ENCODE results near the gene C11orf52.

C11orf52 gene

DNA sequence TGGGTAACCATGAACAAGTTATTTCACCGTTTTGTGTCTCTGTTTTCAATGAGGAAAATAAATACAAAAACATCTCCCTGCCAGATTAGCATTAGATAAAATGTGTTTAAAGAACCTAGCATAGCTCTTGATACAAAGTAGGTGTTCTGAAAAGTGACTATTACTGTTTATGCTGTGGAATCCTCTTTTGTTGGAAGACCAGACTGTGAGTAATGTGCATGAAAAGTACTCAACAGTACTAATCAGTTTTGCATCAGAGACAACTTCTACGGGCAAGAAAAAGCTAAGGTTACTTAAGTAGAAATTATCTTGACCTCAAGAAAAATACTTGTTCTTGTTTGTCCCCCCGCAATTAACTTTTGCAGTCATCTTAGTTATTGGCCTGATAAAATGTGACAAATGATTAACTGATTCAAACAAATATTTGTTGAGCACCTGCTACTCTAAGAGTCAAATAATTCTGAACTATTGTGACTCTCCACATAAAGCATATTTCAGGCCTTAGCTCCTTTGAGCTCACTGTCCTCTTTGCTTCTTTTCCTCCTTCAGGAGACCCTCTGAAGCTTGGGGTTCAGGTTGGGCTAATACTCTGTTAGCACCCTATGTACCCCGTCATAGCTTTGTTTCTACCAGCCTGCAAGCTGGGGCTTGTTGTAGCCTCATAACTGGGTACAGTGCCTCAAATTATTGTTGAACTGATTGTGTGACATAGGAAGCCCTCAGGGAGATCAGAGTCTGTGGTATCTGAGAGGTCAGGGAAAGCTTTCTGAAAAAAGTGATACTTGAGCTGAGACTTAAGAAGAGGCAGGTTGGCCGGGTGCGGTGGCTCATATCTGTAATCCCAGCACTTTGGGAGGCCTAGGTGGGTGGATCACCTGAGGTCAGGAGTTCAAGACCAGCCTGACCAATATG lies 42.9 kb downstream of the C11orf52 start:
- no peaks in the 10 kb centered on the region for H3K27me3 ChIP-seq (ENCODE audit: low read depth, low read length)
- no peak overlapping the region for H3K27ac ChIP-seq (ENCODE audit: low read length)
- no peaks in the 10 kb centered on the region for H4K20me1 ChIP-seq (ENCODE audit: insufficient read depth, low read length)
- no peak overlapping the region for H2AFZ ChIP-seq (ENCODE audit: low read depth, low read length)
- TF ChIP-seq EZH2phosphoT487 (IDR thresholded peaks at IDR 0.05; ENCODE audit: low read depth): no peak
- TF ChIP-seq, protein P1, sequence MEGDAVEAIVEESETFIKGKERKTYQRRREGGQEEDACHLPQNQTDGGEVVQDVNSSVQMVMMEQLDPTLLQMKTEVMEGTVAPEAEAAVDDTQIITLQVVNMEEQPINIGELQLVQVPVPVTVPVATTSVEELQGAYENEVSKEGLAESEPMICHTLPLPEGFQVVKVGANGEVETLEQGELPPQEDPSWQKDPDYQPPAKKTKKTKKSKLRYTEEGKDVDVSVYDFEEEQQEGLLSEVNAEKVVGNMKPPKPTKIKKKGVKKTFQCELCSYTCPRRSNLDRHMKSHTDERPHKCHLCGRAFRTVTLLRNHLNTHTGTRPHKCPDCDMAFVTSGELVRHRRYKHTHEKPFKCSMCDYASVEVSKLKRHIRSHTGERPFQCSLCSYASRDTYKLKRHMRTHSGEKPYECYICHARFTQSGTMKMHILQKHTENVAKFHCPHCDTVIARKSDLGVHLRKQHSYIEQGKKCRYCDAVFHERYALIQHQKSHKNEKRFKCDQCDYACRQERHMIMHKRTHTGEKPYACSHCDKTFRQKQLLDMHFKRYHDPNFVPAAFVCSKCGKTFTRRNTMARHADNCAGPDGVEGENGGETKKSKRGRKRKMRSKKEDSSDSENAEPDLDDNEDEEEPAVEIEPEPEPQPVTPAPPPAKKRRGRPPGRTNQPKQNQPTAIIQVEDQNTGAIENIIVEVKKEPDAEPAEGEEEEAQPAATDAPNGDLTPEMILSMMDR (IDR thresholded peaks at IDR 0.05; ENCODE audit: low read depth, low read length): no peak
- no peaks in the 10 kb centered on the region for H3K36me3 ChIP-seq (replicated peaks; ENCODE audit: low read depth, low read length)
- no peaks in the 10 kb centered on the region for H3K4me1 ChIP-seq (ENCODE audit: low read length)
- H3K4me2 ChIP-seq (ENCODE audit: low read length): no peak overlapping the region
- H3K79me2 ChIP-seq (ENCODE audit: low read length): no peaks in the 10 kb centered on the region
- H3K9ac ChIP-seq (ENCODE audit: low read length): no peak overlapping the region
- no peaks in the 10 kb centered on the region for H3K9me3 ChIP-seq (ENCODE audit: insufficient read depth, low read length)
- H3K4me3 ChIP-seq (ENCODE audit: low read length): no peak overlapping the region

DNA sequence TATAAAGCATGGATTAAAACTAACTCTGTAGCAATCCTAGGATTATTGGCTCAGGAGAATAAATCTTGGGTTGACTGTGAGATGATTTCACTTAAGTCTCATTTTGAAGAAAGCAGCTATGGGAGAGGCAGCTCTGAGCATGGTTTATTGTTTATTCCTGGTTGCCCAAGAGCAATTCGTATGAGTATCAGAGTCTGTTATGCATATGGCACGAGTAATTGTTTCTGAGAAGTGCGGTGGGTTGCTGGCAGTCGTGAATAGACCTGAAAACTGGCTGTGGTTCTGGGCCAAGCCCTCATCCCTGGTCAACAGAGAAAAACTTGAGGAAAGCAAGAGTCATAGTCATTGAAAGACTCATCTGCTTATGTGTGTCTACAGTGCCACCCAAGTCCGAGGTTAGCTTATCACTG lies 45.2 kb downstream of the C11orf52 start:
- H3K9ac ChIP-seq (ENCODE audit: low read length): no peak overlapping the region
- no peaks in the 10 kb centered on the region for H4K20me1 ChIP-seq (ENCODE audit: insufficient read depth, low read length)
- peaks cover 11% of the 10 kb centered on the region for H3K36me3 ChIP-seq (replicated peaks; ENCODE audit: low read depth, low read length)
- H3K4me1 ChIP-seq (ENCODE audit: low read length): no peaks in the 10 kb centered on the region
- H3K27ac ChIP-seq (ENCODE audit: low read length): no peak overlapping the region
- H3K9me3 ChIP-seq (ENCODE audit: insufficient read depth, low read length): no peaks in the 10 kb centered on the region
- no peak overlapping the region for H2AFZ ChIP-seq (ENCODE audit: low read depth, low read length)
- no peaks in the 10 kb centered on the region for H3K79me2 ChIP-seq (ENCODE audit: low read length)
- H3K4me3 ChIP-seq (ENCODE audit: low read length): no peak overlapping the region
- H3K4me2 ChIP-seq (ENCODE audit: low read length): no peak overlapping the region
- no peaks in the 10 kb centered on the region for H3K27me3 ChIP-seq (ENCODE audit: low read depth, low read length)
- TF ChIP-seq EZH2phosphoT487 (IDR thresholded peaks at IDR 0.05; ENCODE audit: low read depth): no peak
- TF ChIP-seq, protein P1 (IDR thresholded peaks at IDR 0.05; ENCODE audit: low read depth, low read length): no peak

DNA sequence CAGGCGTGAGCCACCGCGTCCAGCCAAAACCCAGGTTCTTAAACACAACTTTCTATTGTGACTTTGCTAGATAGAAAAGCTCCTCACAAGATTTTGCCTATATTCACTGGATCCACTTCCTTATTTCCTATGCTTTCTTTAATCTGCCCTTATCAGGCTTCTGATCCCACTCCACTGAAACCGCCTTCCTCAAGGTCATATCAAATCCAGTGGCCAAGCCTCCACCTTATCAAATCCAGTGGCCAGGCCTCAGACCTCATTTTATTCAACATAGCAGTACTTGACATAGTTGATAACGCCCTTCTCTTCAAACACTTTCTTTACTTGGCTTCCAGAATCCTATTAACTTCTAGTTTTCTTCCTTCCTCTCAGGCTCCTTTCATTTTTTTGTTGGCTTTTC lies 48.0 kb downstream of the C11orf52 start:
- Histone ChIP-seq H3K36me3 (replicated peaks; ENCODE audit: low read depth, low read length) (peaks cover 11% of the 10 kb centered on the region), H3K4me1 (ENCODE audit: low read length) (no peaks in the 10 kb centered on the region), H3K4me2 (ENCODE audit: low read length) (no peak overlapping the region), H3K27me3 (ENCODE audit: low read depth, low read length) (no peaks in the 10 kb centered on the region), H3K79me2 (ENCODE audit: low read length) (no peaks in the 10 kb centered on the region), H3K4me3 (ENCODE audit: low read length) (no peak overlapping the region), H3K9me3 (ENCODE audit: insufficient read depth, low read length) (no peaks in the 10 kb centered on the region), H2AFZ (ENCODE audit: low read depth, low read length) (no peak overlapping the region), H3K27ac (ENCODE audit: low read length) (no peak overlapping the region), H4K20me1 (ENCODE audit: insufficient read depth, low read length) (no peaks in the 10 kb centered on the region), H3K9ac (ENCODE audit: low read length) (no peak overlapping the region)
- TF ChIP-seq, protein P1 (IDR thresholded peaks at IDR 0.05; ENCODE audit: low read depth, low read length): no peak
- no peak for TF ChIP-seq EZH2phosphoT487 (IDR thresholded peaks at IDR 0.05; ENCODE audit: low read depth)

DNA sequence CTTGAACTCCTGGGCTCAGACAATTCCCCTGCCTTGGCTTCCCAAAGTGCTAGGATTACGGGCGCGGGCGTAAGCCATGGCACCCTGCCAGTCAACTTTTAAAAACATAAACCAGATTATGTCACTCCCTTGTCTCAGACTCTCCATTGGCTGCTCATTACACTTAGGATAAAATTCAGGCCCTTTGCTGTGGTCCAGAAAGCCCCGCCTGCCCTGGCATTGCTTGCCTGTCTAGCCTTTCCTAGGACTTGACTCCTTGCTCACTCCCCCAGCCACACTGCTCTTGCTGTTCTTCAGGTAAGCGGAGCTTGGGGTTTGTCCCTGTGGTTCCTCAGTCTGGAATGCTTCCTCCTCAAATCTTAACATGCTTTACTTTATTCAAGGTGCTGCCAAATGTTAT lies 48.9 kb downstream of the C11orf52 start:
- no peaks in the 10 kb centered on the region for H3K27me3 ChIP-seq (ENCODE audit: low read depth, low read length)
- H3K27ac ChIP-seq (ENCODE audit: low read length): no peak overlapping the region
- H3K9ac ChIP-seq (ENCODE audit: low read length): no peak overlapping the region
- peaks cover 11% of the 10 kb centered on the region for H3K36me3 ChIP-seq (replicated peaks; ENCODE audit: low read depth, low read length)
- no peaks in the 10 kb centered on the region for H3K9me3 ChIP-seq (ENCODE audit: insufficient read depth, low read length)
- no peaks in the 10 kb centered on the region for H4K20me1 ChIP-seq (ENCODE audit: insufficient read depth, low read length)
- no peak overlapping the region for H2AFZ ChIP-seq (ENCODE audit: low read depth, low read length)
- H3K79me2 ChIP-seq (ENCODE audit: low read length): no peaks in the 10 kb centered on the region
- TF ChIP-seq EZH2phosphoT487 (IDR thresholded peaks at IDR 0.05; ENCODE audit: low read depth): no peak
- TF ChIP-seq, protein P1 (IDR thresholded peaks at IDR 0.05; ENCODE audit: low read depth, low read length): no peak
- no peak overlapping the region for H3K4me2 ChIP-seq (ENCODE audit: low read length)
- H3K4me1 ChIP-seq (ENCODE audit: low read length): peaks cover 6% of the 10 kb centered on the region
- H3K4me3 ChIP-seq (ENCODE audit: low read length): no peak overlapping the region
